OCI-LY7 (cell line): Measurements from ENCODE around the gene TPO.

Experiments used
- EZH2phosphoT487 ChIP-seq: fragments of 200-600 bp; sonication (generic); IDR thresholded peaks from 2 replicates; pipeline ENCODE4 v1.6.1; 2018; ENCODE audit warnings: low read depth, borderline replicate concordance, mild to moderate bottlenecking, mixed run types, antibody characterized with exemption, low read length, moderate library complexity, mixed read lengths
- TF ChIP-seq, protein P1 (sequence below): fragments of 200-600 bp; sonication (generic); conservative IDR thresholded peaks from 2 replicates; pipeline ENCODE4 v1.5.1; 2014; ENCODE audit warnings: mild to moderate bottlenecking, antibody characterized with exemption, low read length, moderate library complexity, mixed read lengths

GRCh38 chr2:1586923-1587840 is 173.9 kb downstream of the TPO start:
- TF ChIP-seq, protein P1, sequence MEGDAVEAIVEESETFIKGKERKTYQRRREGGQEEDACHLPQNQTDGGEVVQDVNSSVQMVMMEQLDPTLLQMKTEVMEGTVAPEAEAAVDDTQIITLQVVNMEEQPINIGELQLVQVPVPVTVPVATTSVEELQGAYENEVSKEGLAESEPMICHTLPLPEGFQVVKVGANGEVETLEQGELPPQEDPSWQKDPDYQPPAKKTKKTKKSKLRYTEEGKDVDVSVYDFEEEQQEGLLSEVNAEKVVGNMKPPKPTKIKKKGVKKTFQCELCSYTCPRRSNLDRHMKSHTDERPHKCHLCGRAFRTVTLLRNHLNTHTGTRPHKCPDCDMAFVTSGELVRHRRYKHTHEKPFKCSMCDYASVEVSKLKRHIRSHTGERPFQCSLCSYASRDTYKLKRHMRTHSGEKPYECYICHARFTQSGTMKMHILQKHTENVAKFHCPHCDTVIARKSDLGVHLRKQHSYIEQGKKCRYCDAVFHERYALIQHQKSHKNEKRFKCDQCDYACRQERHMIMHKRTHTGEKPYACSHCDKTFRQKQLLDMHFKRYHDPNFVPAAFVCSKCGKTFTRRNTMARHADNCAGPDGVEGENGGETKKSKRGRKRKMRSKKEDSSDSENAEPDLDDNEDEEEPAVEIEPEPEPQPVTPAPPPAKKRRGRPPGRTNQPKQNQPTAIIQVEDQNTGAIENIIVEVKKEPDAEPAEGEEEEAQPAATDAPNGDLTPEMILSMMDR, result no peak
- TF ChIP-seq EZH2phosphoT487, result no peak
